ENCODE measurements around the gene GCN1. TPM values are rescaled to one million over a fixed set of nuclear protein-coding genes. Genes with fewer than 3 reads are reported as not detected.

Gene GCN1
- total RNA-seq, 2 experiments from 2014 or later, result 143 to 146 TPM

DNA sequence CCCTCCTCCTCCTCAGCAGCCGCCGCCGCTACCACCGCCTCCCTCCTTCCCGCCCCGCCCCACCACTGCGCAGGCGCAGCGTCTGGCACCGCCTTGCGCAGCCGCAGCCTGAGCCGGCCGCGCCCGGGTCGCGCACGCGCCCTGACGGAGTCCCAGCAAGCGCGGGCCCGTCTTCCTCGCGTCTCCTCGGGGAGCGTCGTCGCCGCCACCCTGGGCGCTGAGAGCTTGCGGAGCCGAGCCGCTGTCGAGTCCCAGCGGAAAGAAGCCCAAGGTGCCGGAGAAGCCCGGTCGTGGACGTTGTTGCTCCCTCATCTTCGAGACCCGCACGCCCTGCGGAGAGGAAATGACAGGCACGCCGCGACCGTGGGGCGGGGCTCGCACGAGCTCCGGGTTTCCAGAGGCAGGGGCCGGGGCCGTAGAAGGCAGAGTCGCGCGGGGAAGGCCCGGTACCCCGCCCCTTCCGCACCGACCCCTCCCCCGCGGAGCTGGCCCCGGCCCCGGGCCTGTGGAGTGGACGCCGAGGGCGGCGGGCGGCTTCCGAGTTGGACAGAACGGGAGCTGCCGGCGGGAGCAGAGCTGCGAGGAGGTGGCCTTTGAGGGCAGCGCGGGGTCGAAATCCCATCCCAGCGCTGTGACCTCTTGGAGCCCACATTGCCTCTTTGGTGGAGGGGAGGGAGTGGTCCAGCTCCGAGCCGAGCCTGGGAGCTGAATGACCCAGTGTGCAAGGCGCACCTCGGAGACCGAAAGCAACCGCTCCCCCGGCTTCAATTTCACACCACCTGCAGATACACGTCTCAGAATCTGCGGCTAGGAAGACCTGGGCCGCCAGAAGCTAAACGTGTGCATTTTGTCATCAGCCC lies 77.5 kb downstream of the GCN1 start:
- Mint-ChIP-seq H3K9me3 (no peaks in the 10 kb centered on the region), H3K27ac (peak overlapping the region; percentile 86), H3K4me3 (peak overlapping the region; percentile 93), H3K4me1 (peaks cover 65% of the 10 kb centered on the region), H3K36me3 (peaks cover 40% of the 10 kb centered on the region), H3K27me3 (no peaks in the 10 kb centered on the region)
- DNase-seq, result peak; percentile 99

DNA sequence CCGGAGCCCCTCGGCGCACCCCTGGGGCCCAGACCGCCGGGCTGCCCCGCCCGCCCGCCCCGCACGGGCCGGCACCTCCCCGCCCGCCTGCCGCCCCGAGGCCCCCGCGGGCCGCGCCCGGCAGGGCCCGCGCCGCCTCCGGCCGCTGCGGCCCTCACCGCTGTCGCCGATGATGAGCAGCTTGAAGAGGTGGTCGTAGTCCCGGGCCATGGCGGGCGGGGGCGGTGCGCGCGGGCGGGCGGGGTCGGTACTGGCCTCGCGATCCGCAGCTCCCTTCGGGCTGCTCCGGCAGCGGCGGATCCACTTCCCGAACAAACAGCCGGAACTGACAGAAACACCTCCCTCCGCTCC lies 78.1 kb downstream of the GCN1 start, which contains the start of gene RAB35:
Gene RAB35 (minus strand): TSS at position 313 of the 351 bp plus-strand sequence. CDS start 103 bp downstream, at position 210.
- no peaks in the 10 kb centered on the region for H3K9me3 Mint-ChIP-seq
- peak within 1 kb of the TSS; percentile 98 for H3K4me3 Mint-ChIP-seq
- H3K4me1 Mint-ChIP-seq, result peaks cover 62% of the 10 kb centered on the region
- peaks cover 40% of the 10 kb centered on the region for H3K36me3 Mint-ChIP-seq
- peak within 1 kb of the TSS; percentile 90 for H3K27ac Mint-ChIP-seq
- DNase-seq, result peak; percentile 40
- H3K27me3 Mint-ChIP-seq, result no peaks in the 10 kb centered on the region

- DNase-seq, result no peak
- H3K4me3 Mint-ChIP-seq, result peak overlapping the region; percentile 98
- no peaks in the 10 kb centered on the region for H3K27me3 Mint-ChIP-seq
- H3K27ac Mint-ChIP-seq, result peak overlapping the region; percentile 90
- no peaks in the 10 kb centered on the region for H3K9me3 Mint-ChIP-seq
- H3K4me1 Mint-ChIP-seq, result peaks cover 61% of the 10 kb centered on the region
- H3K36me3 Mint-ChIP-seq, result peaks cover 40% of the 10 kb centered on the region
These were observed 78.6 kb downstream of the GCN1 start for GRCh38 chr12:120115692-120116440.

DNA sequence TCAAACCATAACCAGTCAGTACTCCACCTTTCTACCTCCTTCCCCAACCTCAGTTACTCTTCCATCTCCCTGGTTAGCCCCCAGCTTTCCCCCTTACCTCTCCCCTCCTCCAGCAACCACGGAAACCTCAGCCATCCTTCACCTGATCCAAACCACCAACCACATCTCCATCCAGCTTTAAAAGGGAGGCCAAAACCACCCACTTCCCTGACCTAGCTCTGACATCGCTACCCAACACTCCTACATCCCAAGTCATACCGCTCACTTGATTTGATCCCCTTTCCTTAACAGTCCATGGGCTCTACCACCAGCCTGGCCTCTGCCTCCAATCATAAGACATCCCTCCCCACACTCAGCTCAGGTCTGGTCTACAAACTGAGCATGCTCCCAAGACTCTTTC lies 79.4 kb downstream of the GCN1 start:
- Mint-ChIP-seq H3K4me1 (peaks cover 61% of the 10 kb centered on the region), H3K36me3 (peaks cover 40% of the 10 kb centered on the region), H3K27ac (no peak overlapping the region), H3K4me3 (peak overlapping the region; percentile 98), H3K27me3 (no peaks in the 10 kb centered on the region), H3K9me3 (no peaks in the 10 kb centered on the region)
- no peak for DNase-seq

DNA sequence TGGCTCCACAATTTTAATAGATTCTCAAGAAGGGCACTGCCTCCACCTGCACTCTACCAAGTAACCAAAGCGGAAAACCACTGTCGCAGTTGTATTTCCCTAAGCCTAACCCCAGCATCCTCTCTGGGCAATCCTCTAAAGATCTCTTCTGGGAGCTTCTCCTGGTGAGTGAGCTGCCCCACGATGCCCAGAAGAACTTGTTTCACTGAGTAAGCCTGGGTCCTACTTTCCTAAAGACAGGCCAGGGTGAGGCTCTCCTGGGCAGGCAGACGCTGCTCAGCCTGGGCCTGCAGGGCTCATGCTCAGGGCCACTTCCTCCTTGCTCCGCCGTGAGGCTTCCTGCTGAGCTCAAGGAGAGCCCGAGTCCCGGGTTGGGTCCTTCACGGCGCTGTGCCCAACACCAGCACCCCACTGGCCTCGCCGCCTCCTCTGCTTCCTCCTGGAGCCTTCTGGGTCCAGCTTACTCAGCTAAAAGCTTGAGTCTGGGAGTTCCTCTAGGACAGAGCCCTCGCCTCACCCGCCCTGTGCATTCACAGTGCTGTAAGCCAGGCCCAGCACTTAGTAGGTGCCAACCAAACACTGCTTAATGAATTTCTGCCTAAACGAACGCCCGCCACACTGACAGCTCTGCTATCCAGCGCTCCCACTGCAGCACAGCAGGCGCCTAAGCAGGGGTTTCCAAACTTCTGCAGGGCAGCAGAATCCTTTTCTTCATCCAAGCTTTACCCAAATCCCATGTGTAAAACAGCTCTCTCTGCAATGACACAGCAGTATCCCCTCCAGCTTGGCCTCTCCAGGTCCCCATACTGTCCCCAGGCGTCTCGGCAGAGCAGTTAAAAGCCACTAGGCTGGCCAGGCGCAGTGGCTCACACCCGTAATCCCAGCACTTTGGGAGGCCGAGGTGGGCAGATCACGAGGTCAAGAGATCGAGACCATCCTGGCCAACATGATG lies 83.7 kb downstream of the GCN1 start:
- peaks cover 47% of the 10 kb centered on the region for H3K4me1 Mint-ChIP-seq
- H3K27ac Mint-ChIP-seq, result peak overlapping the region; percentile 76
- peak overlapping the region; percentile 59 for H3K4me3 Mint-ChIP-seq
- H3K9me3 Mint-ChIP-seq, result no peaks in the 10 kb centered on the region
- peak; percentile 46 for DNase-seq
- peaks cover 24% of the 10 kb centered on the region for H3K36me3 Mint-ChIP-seq
- H3K27me3 Mint-ChIP-seq, result no peaks in the 10 kb centered on the region

GRCh38 chr12:120109570-120110267 lies 84.8 kb downstream of the GCN1 start:
- H3K4me3 Mint-ChIP-seq, result no peak overlapping the region
- H3K27me3 Mint-ChIP-seq, result no peaks in the 10 kb centered on the region
- no peak overlapping the region for H3K27ac Mint-ChIP-seq

GRCh38 chr12:120106151-120106550 lies 88.4 kb downstream of the GCN1 start:
- Mint-ChIP-seq H3K9me3 (no peaks in the 10 kb centered on the region), H3K4me1 (peaks cover 25% of the 10 kb centered on the region), H3K36me3 (peaks cover 10% of the 10 kb centered on the region), H3K27me3 (no peaks in the 10 kb centered on the region), H3K27ac (no peak overlapping the region), H3K4me3 (no peak overlapping the region)
- no peak for DNase-seq

More at GRCh38 chr12:120109570-120110267, 84.8 kb downstream of the GCN1 start:
- DNase-seq, result no peak
- Mint-ChIP-seq H3K36me3 (peaks cover 24% of the 10 kb centered on the region), H3K4me1 (peaks cover 38% of the 10 kb centered on the region), H3K9me3 (no peaks in the 10 kb centered on the region)

- Mint-ChIP-seq H3K4me1 (peaks cover 8% of the 10 kb centered on the region), H3K9me3 (no peaks in the 10 kb centered on the region), H3K27me3 (no peaks in the 10 kb centered on the region), H3K36me3 (peaks cover 10% of the 10 kb centered on the region), H3K27ac (no peak overlapping the region), H3K4me3 (no peak overlapping the region)
- DNase-seq, result no peak
These were observed 91.1 kb downstream of the GCN1 start for GRCh38 chr12:120103371-120103770.

DNA sequence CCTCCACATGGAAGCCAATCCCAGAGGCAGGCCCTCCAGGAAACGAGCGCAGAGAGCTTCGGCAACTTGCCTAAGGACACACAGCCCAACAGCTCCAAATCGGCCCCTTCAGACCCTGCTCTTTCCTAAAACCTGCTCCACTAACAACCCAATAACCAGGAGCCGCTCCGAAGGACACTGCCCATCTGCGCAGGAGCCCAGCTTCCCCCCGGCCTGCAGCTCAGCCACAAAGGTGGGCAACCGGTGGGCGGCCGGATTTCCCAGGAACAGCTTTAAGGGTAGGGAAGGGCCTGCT lies 91.5 kb downstream of the GCN1 start:
- no peaks in the 10 kb centered on the region for H3K27me3 Mint-ChIP-seq
- no peak overlapping the region for H3K27ac Mint-ChIP-seq
- H3K9me3 Mint-ChIP-seq, result no peaks in the 10 kb centered on the region
- no peak for DNase-seq
- H3K4me3 Mint-ChIP-seq, result no peak overlapping the region
- peaks cover 8% of the 10 kb centered on the region for H3K4me1 Mint-ChIP-seq
- peaks cover 12% of the 10 kb centered on the region for H3K36me3 Mint-ChIP-seq

GRCh38 chr12:120102189-120103043 lies 92.1 kb downstream of the GCN1 start:
- peaks cover 5% of the 10 kb centered on the region for H3K4me1 Mint-ChIP-seq
- no peak overlapping the region for H3K27ac Mint-ChIP-seq
- no peak for DNase-seq
- H3K27me3 Mint-ChIP-seq, result no peaks in the 10 kb centered on the region
- H3K36me3 Mint-ChIP-seq, result peaks cover 13% of the 10 kb centered on the region
- H3K4me3 Mint-ChIP-seq, result no peak overlapping the region
- no peaks in the 10 kb centered on the region for H3K9me3 Mint-ChIP-seq

DNA sequence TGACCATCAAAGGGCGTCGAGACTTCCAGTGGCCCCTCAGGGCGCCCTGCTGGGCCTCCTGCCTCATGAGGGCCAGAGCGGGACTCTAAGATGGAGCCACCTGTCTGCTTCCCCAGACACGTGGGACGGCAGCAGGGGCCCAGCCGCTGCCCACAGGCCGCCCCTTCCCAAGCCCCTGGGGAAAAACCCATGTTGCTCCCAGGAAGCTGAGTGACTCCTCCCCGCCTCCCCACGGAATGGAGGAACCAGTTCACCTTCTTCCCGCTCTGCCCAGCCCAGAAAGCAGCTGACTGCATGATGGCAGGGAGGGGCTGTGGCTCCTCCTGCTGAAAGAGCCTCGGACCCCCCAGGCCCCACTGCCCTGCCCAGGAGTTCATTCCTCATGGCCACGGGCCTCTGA lies 92.9 kb downstream of the GCN1 start:
- Mint-ChIP-seq H3K36me3 (peaks cover 11% of the 10 kb centered on the region), H3K4me3 (no peak overlapping the region), H3K4me1 (peaks cover 5% of the 10 kb centered on the region), H3K27me3 (no peaks in the 10 kb centered on the region), H3K9me3 (no peaks in the 10 kb centered on the region), H3K27ac (peak overlapping the region; percentile 22)
- DNase-seq, result no peak

GRCh38 chr12:120101182-120101581 lies 93.3 kb downstream of the GCN1 start:
- H3K4me3 Mint-ChIP-seq, result no peak overlapping the region
- H3K36me3 Mint-ChIP-seq, result peaks cover 9% of the 10 kb centered on the region
- no peaks in the 10 kb centered on the region for H3K27me3 Mint-ChIP-seq
- peaks cover 5% of the 10 kb centered on the region for H3K4me1 Mint-ChIP-seq
- no peak for DNase-seq
- no peaks in the 10 kb centered on the region for H3K9me3 Mint-ChIP-seq
- peak overlapping the region; percentile 22 for H3K27ac Mint-ChIP-seq

DNA sequence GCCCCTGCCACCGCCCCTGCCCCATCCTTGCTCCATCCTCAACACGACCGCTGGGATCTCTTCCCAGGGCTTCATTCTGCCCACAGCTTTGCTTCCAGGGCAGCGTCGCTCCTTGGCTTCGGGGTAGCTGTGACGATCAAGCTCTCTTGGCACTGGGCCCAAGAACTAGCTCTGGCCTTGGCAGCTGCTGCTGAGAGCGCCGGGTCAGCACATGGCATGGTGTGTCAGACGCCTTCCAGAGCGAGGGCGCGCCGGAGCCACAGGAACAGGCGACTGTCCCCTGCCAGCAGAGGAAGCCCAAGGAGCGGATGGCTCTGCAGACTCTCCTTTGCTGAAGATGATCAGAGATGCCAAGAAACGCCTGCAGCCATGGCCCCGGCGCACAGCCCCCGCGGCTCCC lies 93.9 kb downstream of the GCN1 start:
- peaks cover 9% of the 10 kb centered on the region for H3K36me3 Mint-ChIP-seq
- peaks cover 5% of the 10 kb centered on the region for H3K4me1 Mint-ChIP-seq
- H3K4me3 Mint-ChIP-seq, result no peak overlapping the region
- H3K27me3 Mint-ChIP-seq, result no peaks in the 10 kb centered on the region
- H3K9me3 Mint-ChIP-seq, result no peaks in the 10 kb centered on the region
- no peak for DNase-seq
- no peak overlapping the region for H3K27ac Mint-ChIP-seq
